SK-N-MC (cell line): Measurements from ENCODE around the gene CAMK2A.

ENCODE experiments used
- EZH2 ChIP-seq: fragments of 200-600 bp; sonication (generic); IDR thresholded peaks from one replicate; pipeline ENCODE4 v1.6.1; 2017; ENCODE audit warnings: antibody characterized with exemption
- FOXP2 ChIP-seq: optimal IDR thresholded peaks from 2 replicates; pipeline ENCODE3; 2011; ENCODE audit warnings: mild to moderate bottlenecking, moderate library complexity; ENCODE audit not compliant: insufficient read depth; ENCODE audit errors: extremely low read length, control extremely low read depth

DNA sequence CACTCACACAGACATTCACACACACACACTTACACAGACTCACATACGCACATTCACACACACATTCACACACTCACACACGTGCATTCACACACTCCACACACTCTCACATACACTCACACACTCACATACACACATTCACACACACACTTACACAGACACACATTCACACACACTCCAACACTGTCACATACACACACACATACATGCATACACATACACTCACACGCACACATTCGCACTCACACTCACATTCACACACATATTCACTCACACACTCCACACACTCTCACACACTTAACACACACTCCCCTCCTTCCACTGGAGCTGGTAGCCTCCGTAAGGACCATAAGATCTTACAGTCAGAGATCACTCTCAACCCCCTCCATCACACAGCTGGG is 26.2 kb downstream of the CAMK2A start:
- TF ChIP-seq EZH2: no peak
- TF ChIP-seq FOXP2: no peak
